DMS114 treated with DMSO at 0.1 percent for 48 hours (cell line): ENCODE measurements around the gene MCM8.
"Not testable (repeated sequence)": the region's sequence is repeated elsewhere in the genome, so short reads cannot be mapped to it uniquely, and the experiment has no call there.

Source experiments
- DNase-seq: peaks from one replicate; lab custom pipeline; 2025; ENCODE audit not compliant: unreplicated experiment; lab: John Stamatoyannopoulos, UW

The MCM8 gene

GRCh38 chr20:5999783-6000182, 49.3 kb downstream of the MCM8 start:
- no peak for DNase-seq

- no peak for DNase-seq
These were observed 50.4 kb downstream of the MCM8 start for GRCh38 chr20:6000871-6001270.

GRCh38 chr20:6006603-6006949, 56.1 kb downstream of the MCM8 start:
- no peak for DNase-seq

GRCh38 chr20:6007094-6007528, 56.7 kb downstream of the MCM8 start:
- no peak for DNase-seq

GRCh38 chr20:6007529-6008103, 57.2 kb downstream of the MCM8 start:
- DNase-seq: no peak

- DNase-seq: no peak
These were observed 57.8 kb downstream of the MCM8 start for GRCh38 chr20:6008254-6008653.

- DNase-seq: no peak
These were observed 61.7 kb downstream of the MCM8 start for GRCh38 chr20:6012179-6012578.

GRCh38 chr20:6014017-6014416, 63.6 kb downstream of the MCM8 start:
- no peak for DNase-seq

GRCh38 chr20:6014957-6015356, 64.5 kb downstream of the MCM8 start:
- no peak for DNase-seq

- DNase-seq: no peak
These were observed 67.0 kb downstream of the MCM8 start for GRCh38 chr20:6017467-6017866.

GRCh38 chr20:6017880-6018279, 67.4 kb downstream of the MCM8 start:
- DNase-seq: no peak

- no peak for DNase-seq
These were observed 74.3 kb downstream of the MCM8 start for GRCh38 chr20:6024768-6025167.

- DNase-seq: no peak
These were observed 75.6 kb downstream of the MCM8 start for GRCh38 chr20:6026051-6026450.

GRCh38 chr20:6028818-6029217, 78.4 kb downstream of the MCM8 start:
- DNase-seq: no peak

GRCh38 chr20:6029538-6029937, 79.1 kb downstream of the MCM8 start:
- DNase-seq: no peak

GRCh38 chr20:6030453-6031080, 80.1 kb downstream of the MCM8 start:
- no peak for DNase-seq

GRCh38 chr20:6032907-6033306, 82.5 kb downstream of the MCM8 start:
- not testable (repeated sequence) for DNase-seq

- no peak for DNase-seq
These were observed 83.9 kb downstream of the MCM8 start for GRCh38 chr20:6034134-6034969.

GRCh38 chr20:6036213-6036612, 85.8 kb downstream of the MCM8 start:
- DNase-seq: no peak

- no peak for DNase-seq
These were observed 86.6 kb downstream of the MCM8 start for GRCh38 chr20:6037082-6037481.

- DNase-seq: no peak
These were observed 87.8 kb downstream of the MCM8 start for GRCh38 chr20:6038256-6038655.

- DNase-seq: no peak
These were observed 89.3 kb downstream of the MCM8 start for GRCh38 chr20:6039766-6040165.
